ENCODE results near the gene MGAT5. TPM values are rescaled to one million over a fixed set of nuclear protein-coding genes. Genes with fewer than 3 reads are reported as not detected.

Gene MGAT5
- total and polyA plus RNA-seq, 2 donors: 8.8 to 36.8 TPM

DNA sequence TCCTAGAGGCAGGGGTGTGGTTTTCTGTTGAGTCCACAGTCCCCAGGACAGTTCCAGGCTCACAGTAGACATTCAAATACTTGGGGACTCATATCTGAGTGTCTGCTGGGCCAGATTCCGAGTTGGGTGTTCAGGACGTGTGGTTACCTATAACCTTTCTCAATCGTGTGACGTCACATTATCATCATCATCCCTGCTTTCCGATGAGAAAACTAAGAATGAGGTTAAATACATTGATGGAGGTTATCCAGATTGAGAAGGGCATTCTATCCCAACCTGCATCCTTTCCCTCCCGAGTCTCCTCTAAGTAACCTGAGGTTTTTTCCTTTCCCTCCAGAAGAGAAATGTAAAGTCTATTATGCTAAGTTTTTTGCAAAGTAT, 204.6 kb downstream of the MGAT5 start:
- Histone ChIP-seq H3K4me3 (ENCODE audit: low read length in 2 of 2) (no peak overlapping the region), H3K36me3 (ENCODE audit: control insufficient read depth in 2 of 2, insufficient read depth in 2 of 2, low read length in 1 of 2) (peaks cover 0 to 11% of the 10 kb centered on the region in 2 donors), H3K4me1 (ENCODE audit: control insufficient read depth in 2 of 2, insufficient read depth in 2 of 2, low read length in 2 of 2) (peaks cover 0 to 9% of the 10 kb centered on the region in 2 donors), H3K9me3 (ENCODE audit: control insufficient read depth in 2 of 2, insufficient read depth in 1 of 2, low read length in 1 of 2) (no peaks in the 10 kb centered on the region), H3K27ac (ENCODE audit: low read depth in 1 of 2, low read length in 1 of 2) (no peak overlapping the region), H3K27me3 (ENCODE audit: control insufficient read depth in 2 of 2, insufficient read depth in 1 of 2, low read length in 1 of 2) (no peaks in the 10 kb centered on the region)
- no peak for DNase-seq (ENCODE audit: low read depth in 6 of 9, low spot score in 9 of 9)
- 98% methylated on average over 6 of the region's 6 CpGs for WGBS

DNA sequence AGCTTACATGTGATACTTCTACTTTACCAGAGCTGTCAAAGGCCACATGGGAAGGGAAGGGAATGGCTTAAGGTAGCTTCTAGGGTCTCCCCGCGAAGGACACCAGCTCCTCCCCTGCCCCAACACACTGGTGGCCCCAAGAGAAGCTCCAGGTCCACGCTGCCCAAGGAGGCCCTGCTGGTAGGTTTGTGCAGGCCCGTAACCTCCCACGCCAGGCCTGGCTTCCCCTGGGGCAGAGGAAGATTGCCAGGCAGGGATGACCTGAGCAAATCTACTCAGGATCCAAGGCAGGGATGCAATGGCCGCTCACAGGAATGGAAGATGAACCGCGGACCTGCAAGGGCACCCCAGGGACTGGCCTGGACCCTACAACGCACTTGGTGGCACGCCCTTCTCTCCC, 205.1 kb downstream of the MGAT5 start:
- Histone ChIP-seq H3K27me3 (ENCODE audit: control insufficient read depth in 2 of 2, insufficient read depth in 1 of 2, low read length in 1 of 2) (no peaks in the 10 kb centered on the region), H3K27ac (ENCODE audit: low read depth in 1 of 2, low read length in 1 of 2) (no peak overlapping the region), H3K36me3 (ENCODE audit: control insufficient read depth in 2 of 2, insufficient read depth in 2 of 2, low read length in 1 of 2) (peaks cover 0 to 10% of the 10 kb centered on the region in 2 donors), H3K9me3 (ENCODE audit: control insufficient read depth in 2 of 2, insufficient read depth in 1 of 2, low read length in 1 of 2) (no peaks in the 10 kb centered on the region), H3K4me1 (ENCODE audit: control insufficient read depth in 2 of 2, insufficient read depth in 2 of 2, low read length in 2 of 2) (peaks cover 0 to 9% of the 10 kb centered on the region in 2 donors), H3K4me3 (ENCODE audit: low read length in 2 of 2) (no peak overlapping the region)
- DNase-seq (ENCODE audit: low read depth in 6 of 9, low spot score in 9 of 9): no peak
- WGBS: 98% methylated on average over 10 of the region's 10 CpGs

DNA sequence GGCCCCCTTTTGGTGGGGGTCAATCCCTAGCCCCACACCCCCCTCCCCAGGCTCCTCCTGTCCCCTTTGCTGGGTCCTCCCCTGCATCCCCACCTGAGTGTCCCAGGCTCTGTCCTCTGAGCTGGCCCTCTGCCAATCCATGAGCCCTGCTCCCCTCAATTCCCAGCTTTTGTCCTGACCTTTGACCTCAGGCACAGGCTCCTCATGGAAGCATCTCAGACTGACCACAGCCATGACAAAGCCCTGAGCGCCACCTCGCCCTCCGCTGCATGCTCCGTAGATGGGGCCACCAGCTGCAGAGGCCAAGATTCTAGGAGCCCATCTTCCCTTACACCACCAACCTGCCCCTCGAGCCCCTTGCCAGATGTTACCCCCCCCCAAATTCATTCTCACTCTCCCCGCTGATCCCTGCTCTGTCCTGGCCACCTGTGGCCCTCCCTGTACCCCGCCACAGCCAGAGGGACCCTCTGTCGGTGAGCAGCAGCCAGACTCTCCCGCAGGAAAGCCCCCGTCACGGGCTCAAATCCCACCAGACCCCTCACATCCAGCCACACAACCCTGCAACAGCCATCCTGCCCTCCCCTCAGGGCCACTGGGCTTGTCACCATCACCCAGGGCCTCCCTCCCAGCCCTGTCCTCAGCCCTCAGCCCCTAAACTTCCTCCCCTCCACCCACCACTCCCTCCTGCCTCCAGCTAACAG, 206.0 kb downstream of the MGAT5 start:
- no peak for DNase-seq (ENCODE audit: low read depth in 6 of 9, low spot score in 9 of 9)
- Histone ChIP-seq H3K4me1 (ENCODE audit: control insufficient read depth in 2 of 2, insufficient read depth in 2 of 2, low read length in 2 of 2) (peaks cover 0 to 9% of the 10 kb centered on the region in 2 donors), H3K27me3 (ENCODE audit: control insufficient read depth in 2 of 2, insufficient read depth in 1 of 2, low read length in 1 of 2) (no peaks in the 10 kb centered on the region), H3K4me3 (ENCODE audit: low read length in 2 of 2) (no peak overlapping the region), H3K27ac (ENCODE audit: low read depth in 1 of 2, low read length in 1 of 2) (no peak overlapping the region), H3K9me3 (ENCODE audit: control insufficient read depth in 2 of 2, insufficient read depth in 1 of 2, low read length in 1 of 2) (no peaks in the 10 kb centered on the region), H3K36me3 (ENCODE audit: control insufficient read depth in 2 of 2, insufficient read depth in 2 of 2, low read length in 1 of 2) (peaks cover 0 to 10% of the 10 kb centered on the region in 2 donors)
- WGBS: 97% methylated on average over 11 of the region's 11 CpGs

DNA sequence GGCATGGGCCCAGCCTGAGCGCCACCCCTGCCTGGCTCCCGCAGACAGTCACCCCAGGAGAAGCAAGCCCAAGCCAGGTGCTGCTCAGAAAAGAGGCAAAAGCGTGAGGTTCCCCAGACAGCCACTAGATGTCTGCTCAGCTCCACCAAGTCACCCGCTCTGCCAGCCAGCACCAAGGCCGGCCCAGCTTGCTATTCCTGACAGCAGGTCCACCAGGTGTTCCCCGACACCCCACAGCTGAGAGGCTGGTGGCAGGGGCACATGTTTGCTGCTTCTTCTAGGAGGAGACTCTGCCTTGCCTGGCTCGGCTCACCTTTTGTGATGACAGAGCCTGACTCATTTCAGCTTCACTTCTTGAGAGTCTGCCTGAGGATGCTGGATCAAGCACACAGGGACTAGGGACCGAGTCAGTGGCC, 206.7 kb downstream of the MGAT5 start:
- peaks cover 0 to 3% of the 10 kb centered on the region in 2 donors for H3K36me3 ChIP-seq (ENCODE audit: control insufficient read depth in 2 of 2, insufficient read depth in 2 of 2, low read length in 1 of 2)
- H3K9me3 ChIP-seq (ENCODE audit: control insufficient read depth in 2 of 2, insufficient read depth in 1 of 2, low read length in 1 of 2): no peaks in the 10 kb centered on the region
- DNase-seq (ENCODE audit: low read depth in 6 of 9, low spot score in 9 of 9): peak; percentile 18 to 88 (median 38)
- WGBS: 76% methylated on average over 8 of the region's 8 CpGs
- H3K27me3 ChIP-seq (ENCODE audit: control insufficient read depth in 2 of 2, insufficient read depth in 1 of 2, low read length in 1 of 2): no peaks in the 10 kb centered on the region
- H3K4me3 ChIP-seq (ENCODE audit: low read length in 2 of 2): no peak overlapping the region
- no peak overlapping the region for H3K27ac ChIP-seq (ENCODE audit: low read depth in 1 of 2, low read length in 1 of 2)
- peaks cover 0 to 5% of the 10 kb centered on the region in 2 donors for H3K4me1 ChIP-seq (ENCODE audit: control insufficient read depth in 2 of 2, insufficient read depth in 2 of 2, low read length in 2 of 2)

DNA sequence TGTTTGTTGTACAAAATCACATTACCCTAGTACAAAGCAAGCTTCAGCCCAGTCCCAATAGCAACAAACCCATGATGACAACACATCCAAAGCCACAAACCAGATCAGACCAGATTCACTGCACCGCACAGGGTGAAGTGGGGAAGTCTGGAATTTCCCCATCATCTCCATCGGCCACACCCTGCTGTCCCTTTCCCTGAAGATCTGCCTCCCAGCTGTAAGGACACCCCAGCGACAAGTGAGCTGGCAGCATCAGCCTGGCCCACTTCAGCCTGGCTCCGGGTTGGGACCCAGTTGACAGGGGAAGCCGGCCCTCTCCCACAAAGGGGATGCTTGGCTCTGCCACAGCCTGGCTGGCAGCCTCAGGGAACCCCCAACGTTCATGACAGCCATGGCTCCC, 207.6 kb downstream of the MGAT5 start:
- DNase-seq (ENCODE audit: low read depth in 6 of 9, low spot score in 9 of 9): peak in 1 of 9 donors; percentile 16
- Histone ChIP-seq H3K27me3 (ENCODE audit: control insufficient read depth in 2 of 2, insufficient read depth in 1 of 2, low read length in 1 of 2) (no peaks in the 10 kb centered on the region), H3K4me1 (ENCODE audit: control insufficient read depth in 2 of 2, insufficient read depth in 2 of 2, low read length in 2 of 2) (peaks cover 0 to 4% of the 10 kb centered on the region in 2 donors), H3K27ac (ENCODE audit: low read depth in 1 of 2, low read length in 1 of 2) (no peak overlapping the region), H3K9me3 (ENCODE audit: control insufficient read depth in 2 of 2, insufficient read depth in 1 of 2, low read length in 1 of 2) (no peaks in the 10 kb centered on the region), H3K36me3 (ENCODE audit: control insufficient read depth in 2 of 2, insufficient read depth in 2 of 2, low read length in 1 of 2) (no peaks in the 10 kb centered on the region), H3K4me3 (ENCODE audit: low read length in 2 of 2) (no peak overlapping the region)
- 93% methylated on average over 6 of the region's 6 CpGs for WGBS

DNA sequence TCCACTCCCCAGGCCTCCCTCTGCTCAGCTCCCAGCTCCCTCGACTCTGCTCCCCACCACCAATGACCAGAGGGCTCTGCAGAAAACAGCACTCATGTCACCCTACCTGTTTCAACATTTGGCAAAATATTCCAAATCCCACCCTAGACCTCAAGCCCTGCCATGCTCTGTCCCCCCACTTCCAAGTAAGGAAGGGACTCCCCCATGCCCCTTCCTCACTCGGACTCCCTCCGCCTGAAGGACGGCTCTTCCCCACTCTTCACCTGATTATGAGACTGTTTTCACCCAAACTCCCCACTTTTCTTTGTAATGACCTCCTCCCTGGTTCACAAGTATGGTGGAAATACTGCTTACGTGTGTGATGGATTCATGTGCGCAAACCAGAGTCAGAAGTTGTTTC, 208.4 kb downstream of the MGAT5 start:
- WGBS: 97% methylated on average over 6 of the region's 6 CpGs
- Histone ChIP-seq H3K36me3 (ENCODE audit: control insufficient read depth in 2 of 2, insufficient read depth in 2 of 2, low read length in 1 of 2) (no peaks in the 10 kb centered on the region), H3K4me1 (ENCODE audit: control insufficient read depth in 2 of 2, insufficient read depth in 2 of 2, low read length in 2 of 2) (peaks cover 0 to 4% of the 10 kb centered on the region in 2 donors), H3K4me3 (ENCODE audit: low read length in 2 of 2) (no peak overlapping the region), H3K9me3 (ENCODE audit: control insufficient read depth in 2 of 2, insufficient read depth in 1 of 2, low read length in 1 of 2) (no peaks in the 10 kb centered on the region), H3K27me3 (ENCODE audit: control insufficient read depth in 2 of 2, insufficient read depth in 1 of 2, low read length in 1 of 2) (no peaks in the 10 kb centered on the region), H3K27ac (ENCODE audit: low read depth in 1 of 2, low read length in 1 of 2) (no peak overlapping the region)
- no peak for DNase-seq (ENCODE audit: low read depth in 6 of 9, low spot score in 9 of 9)

DNA sequence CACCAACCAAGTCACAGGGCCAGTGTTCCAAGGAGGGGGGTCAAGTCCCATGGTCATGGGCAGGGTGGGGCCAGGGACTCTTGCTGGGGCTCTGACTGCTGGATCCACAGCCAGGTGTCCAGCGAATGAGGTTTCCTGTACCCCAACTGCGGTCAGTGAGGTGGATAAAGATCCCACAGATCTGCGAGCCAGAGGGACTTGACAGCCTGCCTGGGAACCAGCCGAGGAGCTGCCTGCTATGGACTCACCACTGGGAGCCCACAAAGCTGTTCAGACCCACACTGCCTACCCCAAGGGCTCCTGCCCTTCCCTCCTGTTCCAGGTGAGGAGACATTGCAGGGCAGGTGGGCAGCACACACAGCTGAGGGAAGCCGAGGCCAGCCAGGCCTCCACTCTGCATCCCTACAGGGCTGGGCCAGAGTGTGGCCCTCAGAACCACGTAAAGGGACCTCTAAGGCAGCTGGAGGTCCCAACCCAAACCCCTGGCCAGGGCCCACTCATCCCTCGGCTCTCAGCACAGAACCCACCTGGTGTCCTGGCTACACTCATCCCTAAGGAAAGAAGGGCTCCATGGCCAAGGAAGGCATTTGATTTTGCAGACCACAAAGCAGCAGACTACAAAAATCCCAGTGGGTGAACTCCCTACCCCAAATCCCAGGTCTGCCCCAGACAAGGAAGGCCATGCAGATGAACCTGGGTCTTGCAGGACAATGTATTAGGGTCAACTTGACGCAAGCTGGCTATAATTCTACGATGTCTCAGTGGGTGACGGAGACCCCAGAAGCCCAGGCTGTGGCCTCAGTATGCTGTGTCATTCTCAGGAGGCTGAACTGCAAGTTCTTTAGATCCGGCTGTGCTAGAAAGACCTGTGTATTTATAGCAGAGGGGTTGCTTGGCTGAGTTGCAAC, 209.2 kb downstream of the MGAT5 start:
- Histone ChIP-seq H3K27me3 (ENCODE audit: control insufficient read depth in 2 of 2, insufficient read depth in 1 of 2, low read length in 1 of 2) (no peaks in the 10 kb centered on the region), H3K9me3 (ENCODE audit: control insufficient read depth in 2 of 2, insufficient read depth in 1 of 2, low read length in 1 of 2) (no peaks in the 10 kb centered on the region), H3K4me1 (ENCODE audit: control insufficient read depth in 2 of 2, insufficient read depth in 2 of 2, low read length in 2 of 2) (peaks cover 0 to 4% of the 10 kb centered on the region in 2 donors), H3K4me3 (ENCODE audit: low read length in 2 of 2) (no peak overlapping the region), H3K27ac (ENCODE audit: low read depth in 1 of 2, low read length in 1 of 2) (no peak overlapping the region), H3K36me3 (ENCODE audit: control insufficient read depth in 2 of 2, insufficient read depth in 2 of 2, low read length in 1 of 2) (no peaks in the 10 kb centered on the region)
- 97% methylated on average over 11 of the region's 11 CpGs for WGBS
- DNase-seq (ENCODE audit: low read depth in 6 of 9, low spot score in 9 of 9): no peak

DNA sequence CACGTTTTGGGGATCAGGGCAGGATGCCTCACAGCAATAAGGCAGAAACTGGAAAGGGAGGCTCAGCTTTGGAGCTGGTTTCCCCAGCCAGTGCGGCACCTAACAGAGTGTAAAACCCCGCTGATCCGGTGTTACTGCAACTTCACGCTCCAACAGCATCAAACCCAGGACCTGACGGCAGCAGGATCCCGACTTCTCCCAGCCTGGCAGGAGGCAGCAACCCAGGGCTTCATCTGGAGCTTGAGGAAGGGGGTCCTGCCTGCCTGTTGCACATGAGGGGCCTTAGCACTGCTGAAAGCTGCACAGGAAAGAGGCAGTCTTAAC, 209.8 kb downstream of the MGAT5 start:
- Histone ChIP-seq H3K27ac (ENCODE audit: low read depth in 1 of 2, low read length in 1 of 2) (no peak overlapping the region), H3K36me3 (ENCODE audit: control insufficient read depth in 2 of 2, insufficient read depth in 2 of 2, low read length in 1 of 2) (no peaks in the 10 kb centered on the region), H3K27me3 (ENCODE audit: control insufficient read depth in 2 of 2, insufficient read depth in 1 of 2, low read length in 1 of 2) (no peaks in the 10 kb centered on the region), H3K4me1 (ENCODE audit: control insufficient read depth in 2 of 2, insufficient read depth in 2 of 2, low read length in 2 of 2) (peaks cover 0 to 4% of the 10 kb centered on the region in 2 donors), H3K4me3 (ENCODE audit: low read length in 2 of 2) (no peak overlapping the region), H3K9me3 (ENCODE audit: control insufficient read depth in 2 of 2, insufficient read depth in 1 of 2, low read length in 1 of 2) (no peaks in the 10 kb centered on the region)
- 94% methylated on average over 7 of the region's 7 CpGs for WGBS
- DNase-seq (ENCODE audit: low read depth in 6 of 9, low spot score in 9 of 9): no peak
